Cerebellar nuclear complex (tissue), 1 donor: Measurements from ENCODE around the gene ARHGDIA.

Experiments
- DNase-seq, 2 experiments: peaks; one replicate each; lab custom pipeline; 2025; lab: John Stamatoyannopoulos, UW

Gene ARHGDIA

GRCh38 chr17:81823820-81824550 is 47.2 kb downstream of the ARHGDIA start:
- DNase-seq, result no peak

- no peak for DNase-seq
Observed at GRCh38 chr17:81822996-81823819, 47.9 kb downstream of the ARHGDIA start.

GRCh38 chr17:81822312-81822637 is 48.9 kb downstream of the ARHGDIA start:
- no peak for DNase-seq

- no peak for DNase-seq
Observed at GRCh38 chr17:81821603-81822311, 49.4 kb downstream of the ARHGDIA start.

GRCh38 chr17:81821147-81821546 is 50.0 kb downstream of the ARHGDIA start:
- DNase-seq, result no peak

GRCh38 chr17:81819708-81820107 is 51.4 kb downstream of the ARHGDIA start:
- DNase-seq, result no peak

- DNase-seq, result no peak
Observed at GRCh38 chr17:81817758-81818147, 53.4 kb downstream of the ARHGDIA start.
